ENCODE results near the gene DHX38.

- TF ChIP-seq CTCF (IDR thresholded peaks at IDR 0.05) (no peak), POLR2AphosphoS5 (IDR thresholded peaks at IDR 0.05) (no peak)
Measured at GRCh38 chr16:72112452-72112792, 18.8 kb downstream of the DHX38 start.

Measured in breast epithelium (tissue), 3 donors.